GM19468 (cell line): Measurements from ENCODE around the gene TANGO2.

Experiments
- ATAC-seq: cut with Tn5 transposase; IDR thresholded peaks from one replicate; pipeline ENCODE4 v1.9.1; 2021; ENCODE audit warnings: mild to moderate bottlenecking, moderate library complexity, moderate number of reproducible peaks; ENCODE audit not compliant: unreplicated experiment; ENCODE audit errors: extremely low read depth

TANGO2 gene

DNA sequence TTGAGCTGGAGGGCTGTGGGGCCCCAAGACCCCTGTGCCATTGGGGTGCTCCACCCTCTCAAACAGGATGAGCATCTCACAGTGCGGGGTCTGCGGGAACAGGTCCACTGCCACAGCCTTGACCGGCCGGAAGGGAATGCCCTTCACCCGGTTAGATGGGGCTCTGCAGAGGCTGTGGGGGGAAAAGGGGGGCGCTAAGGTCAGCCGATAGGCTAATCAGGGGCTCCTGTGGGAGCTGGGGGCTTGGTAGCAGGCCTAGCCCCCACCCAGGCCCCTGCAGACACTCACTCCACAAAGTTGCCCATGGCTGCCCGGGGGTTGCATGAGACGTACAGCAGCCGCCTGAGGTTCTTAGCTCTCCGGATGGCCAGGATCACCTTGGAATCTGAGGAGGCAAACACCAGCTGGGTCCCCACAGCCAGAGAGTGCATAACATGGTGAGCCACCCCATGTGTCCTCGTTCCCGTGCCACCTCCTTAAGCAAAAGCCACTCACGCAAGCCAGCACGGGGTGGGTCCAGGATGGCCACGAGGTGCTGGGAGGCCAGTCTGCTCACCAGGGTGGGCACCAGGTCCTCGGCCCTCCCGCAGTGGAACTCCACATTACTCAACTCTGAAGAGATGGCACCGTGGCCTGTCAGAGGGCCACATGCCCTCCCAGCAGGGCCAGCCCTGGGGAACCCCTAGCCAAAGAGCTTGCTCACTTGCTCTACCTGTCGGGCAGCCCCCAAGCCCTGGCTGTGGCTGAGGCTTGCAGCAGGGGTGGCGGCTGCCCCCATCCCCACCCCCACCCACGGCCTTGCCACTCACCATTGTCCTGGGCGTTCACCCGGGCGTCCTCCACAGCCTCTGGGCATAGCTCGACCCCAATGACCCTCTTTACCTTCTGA is 92.0 kb downstream of the TANGO2 start:
- ATAC-seq: no peak

GRCh38 chr22:20113551-20114310 is 92.8 kb downstream of the TANGO2 start:
- no peak for ATAC-seq

DNA sequence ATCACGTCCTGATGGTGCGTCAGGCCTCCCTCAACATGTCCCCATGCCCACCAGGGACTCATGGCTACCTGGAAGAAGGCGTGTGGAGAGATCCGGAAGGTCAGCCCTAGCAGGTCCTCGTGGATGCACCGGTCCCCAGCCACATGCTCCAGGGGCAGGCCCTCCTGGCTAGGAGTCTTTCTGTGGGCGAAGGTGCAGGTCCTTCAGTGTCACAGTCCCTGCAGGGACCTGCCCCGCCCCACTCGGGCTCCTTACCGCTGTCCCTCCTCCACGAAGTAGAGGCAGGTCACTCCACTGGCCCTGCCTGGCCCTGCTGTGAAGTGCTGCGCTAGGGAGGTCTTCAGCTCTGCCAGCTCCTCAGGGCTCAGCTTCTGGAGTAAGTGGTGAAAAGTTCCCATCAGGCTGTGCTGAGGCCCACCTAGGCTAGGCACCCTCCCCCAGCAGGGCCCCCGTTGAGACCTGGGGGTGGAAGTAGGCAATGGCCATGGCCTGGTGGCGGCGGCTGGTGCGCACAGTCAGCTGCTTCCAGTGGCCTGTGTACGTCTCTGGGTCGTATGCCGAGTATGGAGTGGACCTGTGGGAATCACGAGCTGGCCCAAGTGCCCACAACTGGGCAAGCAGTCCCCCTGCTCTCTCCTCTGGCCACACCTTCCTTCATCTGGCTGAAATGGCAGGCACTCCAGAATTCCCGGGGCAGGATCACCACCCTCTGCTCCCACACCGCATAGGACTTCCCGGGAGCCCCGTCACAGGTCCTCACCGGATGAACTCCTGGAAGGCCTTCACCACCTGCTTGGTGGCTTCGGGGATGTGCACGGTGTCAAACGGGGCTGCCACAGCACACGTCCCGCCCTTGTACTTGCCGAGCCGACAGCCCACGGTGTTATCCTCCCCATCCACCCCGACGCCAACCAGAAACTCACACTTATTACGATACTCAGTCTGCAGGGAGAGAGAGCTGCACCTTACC is 93.9 kb downstream of the TANGO2 start:
- ATAC-seq: no peak

DNA sequence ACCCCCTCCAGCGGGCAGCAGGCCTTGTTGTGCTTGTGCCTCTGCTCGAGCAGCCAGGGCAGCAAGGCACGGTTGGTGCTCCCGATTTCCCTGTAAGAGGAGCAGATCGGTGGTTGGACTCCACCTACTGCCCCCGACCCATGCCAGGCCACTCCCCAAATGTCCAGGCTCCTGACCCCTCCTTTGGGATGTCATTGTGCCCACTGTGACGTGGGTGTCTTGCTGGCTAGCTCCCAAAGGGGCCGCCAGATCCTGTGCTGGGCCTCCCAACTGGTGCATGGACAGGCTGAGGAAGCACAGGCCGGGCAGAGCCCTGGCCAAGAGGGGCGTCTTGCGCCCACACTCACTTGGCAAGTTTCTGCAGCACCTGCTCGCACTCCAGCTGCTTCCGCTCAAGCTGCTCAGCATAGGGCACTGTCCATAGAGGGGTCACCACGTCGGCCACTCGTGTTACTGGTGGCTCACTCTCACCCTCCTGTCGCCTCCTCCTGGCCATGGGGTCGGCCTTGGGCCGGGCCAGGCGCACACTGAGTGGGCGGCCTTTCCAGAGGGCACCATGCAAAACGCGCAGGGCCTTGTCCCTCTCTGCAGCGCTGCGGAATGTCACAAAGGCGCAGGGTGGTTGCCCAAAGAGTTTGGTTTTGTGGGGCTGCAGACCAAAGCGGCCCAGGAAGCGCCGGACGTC is 94.9 kb downstream of the TANGO2 start, which contains the start of gene RANBP1:
Gene RANBP1 (plus strand): TSS at position 414 of the 685 bp plus-strand sequence. CDS start 81 bp downstream, at position 495.
- ATAC-seq: no peak

GRCh38 chr22:20116376-20116950 is 95.6 kb downstream of the TANGO2 start:
- no peak for ATAC-seq
